ENCODE results near the gene USP11.

USP11 gene

GRCh38 chrX:47196098-47196497 lies 36.7 kb upstream of the USP11 start (continued):
- TF ChIP-seq ZNF513 (tag by site-specific recombination; IDR thresholded peaks at IDR 0.05) (no peak), ZNF514 (tag by site-specific recombination; IDR thresholded peaks at IDR 0.05) (no peak), ZNF610 (tag by site-specific recombination; IDR thresholded peaks at IDR 0.05; ENCODE audit: borderline replicate concordance) (no peak), ZNF362 (tag by site-specific recombination; IDR thresholded peaks at IDR 0.05) (no peak), ZNF354C (tag by site-specific recombination; IDR thresholded peaks at IDR 0.05; ENCODE audit: borderline replicate concordance, low read depth) (no peak), PRDM1 (tag by site-specific recombination; IDR thresholded peaks at IDR 0.05) (no peak), ZNF18 (tag by site-specific recombination; IDR thresholded peaks at IDR 0.05) (no peak)

GRCh38 chrX:47197526-47197925 lies 35.3 kb upstream of the USP11 start:
- Histone ChIP-seq H3K27ac (ENCODE audit: extremely low read depth, low read depth, low read length) (no peak overlapping the region), H3K36me3 (ENCODE audit: control insufficient read depth in 2 of 2, insufficient read depth in 1 of 2, low read length in 2 of 2) (peaks cover 34 to 76% of the 10 kb centered on the region in 2 experiments)
- CTCF ChIA-PET, result no interaction called here

GRCh38 chrX:47198026-47198686 lies 34.7 kb upstream of the USP11 start:
- H3K4me3 ChIP-seq (ENCODE audit: low read depth, low read length), result no peak overlapping the region
- H3K27ac ChIP-seq (ENCODE audit: extremely low read depth, low read depth, low read length), result no peak overlapping the region
- peaks cover 10% of the 10 kb centered on the region; the same call in 1 of the 2 replicates for H3K4me1 ChIP-seq (ENCODE audit: control insufficient read depth, insufficient read depth, low read length)
- ChIA-PET POLR2A (interaction anchor here (1.4 kb wide), 1 partner anchor 20 kb away, joined by 3 read pairs; the partner anchor contains the start of gene CDK16), CTCF (interaction anchor here (0.6 kb wide), 2 partner anchors 172 to 484 kb away, joined by 3 read pairs; partner anchors contain the start of gene ZNF157)
- H3K36me3 ChIP-seq (ENCODE audit: control insufficient read depth in 2 of 2, insufficient read depth in 1 of 2, low read length in 2 of 2), result peaks cover 39 to 82% of the 10 kb centered on the region in 2 experiments
- no peaks in the 10 kb centered on the region for H3K9me3 ChIP-seq (ENCODE audit: control insufficient read depth, insufficient read depth, low read depth, low read length)
- TF ChIP-seq ZBTB21 (tag by site-specific recombination; IDR thresholded peaks at IDR 0.05), result no peak
- no peak for TF ChIP-seq ZNF138 (tag by site-specific recombination; IDR thresholded peaks at IDR 0.05; ENCODE audit: borderline replicate concordance)
- no peak for TF ChIP-seq EGR2 (tag by site-specific recombination; IDR thresholded peaks at IDR 0.05; ENCODE audit: low read depth)
- no peak for TF ChIP-seq ZNF626 (tag by site-specific recombination; IDR thresholded peaks at IDR 0.05)
- TF ChIP-seq ZNF843 (tag by site-specific recombination; IDR thresholded peaks at IDR 0.05), result no peak
- no peak for TF ChIP-seq ZSCAN16 (tag by site-specific recombination; IDR thresholded peaks at IDR 0.05)
- TF ChIP-seq ZNF621 (tag by site-specific recombination; IDR thresholded peaks at IDR 0.05), result no peak
- no peak for TF ChIP-seq ATF2 (tag by site-specific recombination; IDR thresholded peaks at IDR 0.05; ENCODE audit: low read depth)
- no peak for TF ChIP-seq ZNF140 (tag by site-specific recombination; IDR thresholded peaks at IDR 0.05)
- TF ChIP-seq ZBTB44 (tag by site-specific recombination; IDR thresholded peaks at IDR 0.05), result no peak
- no peak for TF ChIP-seq ZNF423 (tag by site-specific recombination; IDR thresholded peaks at IDR 0.05)
- no peak for TF ChIP-seq ZNF24 (tag by site-specific recombination; IDR thresholded peaks at IDR 0.05)
- TF ChIP-seq ZNF560 (tag by site-specific recombination; IDR thresholded peaks at IDR 0.05; ENCODE audit: borderline replicate concordance), result no peak
- TF ChIP-seq ZBTB10 (tag by site-specific recombination; IDR thresholded peaks at IDR 0.05), result no peak

More at GRCh38 chrX:47197526-47197925, 35.3 kb upstream of the USP11 start:
- Histone ChIP-seq H3K9me3 (ENCODE audit: control insufficient read depth, insufficient read depth, low read depth, low read length) (no peaks in the 10 kb centered on the region), H3K4me1 (ENCODE audit: control insufficient read depth, insufficient read depth, low read length) (peaks cover 10% of the 10 kb centered on the region; the same call in 1 of the 2 replicates), H3K4me3 (ENCODE audit: low read depth, low read length) (no peak overlapping the region)
- no peak for TF ChIP-seq ZNF214 (tag by site-specific recombination; IDR thresholded peaks at IDR 0.05; ENCODE audit: borderline replicate concordance)
- POLR2A ChIA-PET, result interaction anchor here (1.2 to 4.1 kb wide), 2 partner anchors 21 to 36 kb away, joined by 3 to 20 read pairs; partner anchors contain the start of genes CDK16 and USP11
